HL-60 (cell line): ENCODE results near the gene PLA2G4D.

Experiments used
- DNase-seq, 2 experiments: peaks; one replicate each; pipeline ENCODE4 v3.0.0-alpha.2; 2010 to 2020; ENCODE audit warnings: low read depth in 1 of 2, low spot score in 1 of 2
- H3K27ac ChIP-seq: fragments of 250-450 bp; sonication (Bioruptor Pico); replicated peaks from 2 replicates; pipeline ENCODE4 v1.5.1; 2020; ENCODE audit warnings: mild to moderate bottlenecking, moderate library complexity
- H3K27me3 ChIP-seq: fragments of 250-450 bp; sonication (Bioruptor Pico); 2 replicates; pipeline ENCODE4 v1.5.1; 2021; ENCODE audit warnings: mild to moderate bottlenecking, moderate library complexity; ENCODE audit not compliant: insufficient read depth, poor library complexity, severe bottlenecking
- H3K4me3 ChIP-seq: replicated peaks from 2 replicates; pipeline ENCODE4 v1.5.1; 2011; ENCODE audit warnings: mild to moderate bottlenecking, control low read depth, low read length; ENCODE audit not compliant: insufficient read depth
- GABPA ChIP-seq: IDR thresholded peaks from 2 replicates; pipeline ENCODE4 v1.6.1; 2012; ENCODE audit warnings: low read depth
- POLR2AphosphoS5 ChIP-seq: IDR thresholded peaks from 2 replicates; pipeline ENCODE4 v1.6.1; 2012; ENCODE audit warnings: low read depth
- SPI1 ChIP-seq: IDR thresholded peaks from 2 replicates; pipeline ENCODE4 v1.6.1; 2012; ENCODE audit warnings: low read depth, mild to moderate bottlenecking, borderline replicate concordance
- TF ChIP-seq, protein P1 (sequence below): IDR thresholded peaks from 2 replicates; pipeline ENCODE4 v1.6.1; 2012; ENCODE audit warnings: low read depth; ENCODE audit not compliant: insufficient replicate concordance
- TF ChIP-seq, protein P2 (sequence below): IDR thresholded peaks from one replicate; pipeline ENCODE4 v1.5.1; 2011; ENCODE audit warnings: low read length, control low read depth, inconsistent platforms; ENCODE audit not compliant: insufficient read depth

PLA2G4D gene

DNA sequence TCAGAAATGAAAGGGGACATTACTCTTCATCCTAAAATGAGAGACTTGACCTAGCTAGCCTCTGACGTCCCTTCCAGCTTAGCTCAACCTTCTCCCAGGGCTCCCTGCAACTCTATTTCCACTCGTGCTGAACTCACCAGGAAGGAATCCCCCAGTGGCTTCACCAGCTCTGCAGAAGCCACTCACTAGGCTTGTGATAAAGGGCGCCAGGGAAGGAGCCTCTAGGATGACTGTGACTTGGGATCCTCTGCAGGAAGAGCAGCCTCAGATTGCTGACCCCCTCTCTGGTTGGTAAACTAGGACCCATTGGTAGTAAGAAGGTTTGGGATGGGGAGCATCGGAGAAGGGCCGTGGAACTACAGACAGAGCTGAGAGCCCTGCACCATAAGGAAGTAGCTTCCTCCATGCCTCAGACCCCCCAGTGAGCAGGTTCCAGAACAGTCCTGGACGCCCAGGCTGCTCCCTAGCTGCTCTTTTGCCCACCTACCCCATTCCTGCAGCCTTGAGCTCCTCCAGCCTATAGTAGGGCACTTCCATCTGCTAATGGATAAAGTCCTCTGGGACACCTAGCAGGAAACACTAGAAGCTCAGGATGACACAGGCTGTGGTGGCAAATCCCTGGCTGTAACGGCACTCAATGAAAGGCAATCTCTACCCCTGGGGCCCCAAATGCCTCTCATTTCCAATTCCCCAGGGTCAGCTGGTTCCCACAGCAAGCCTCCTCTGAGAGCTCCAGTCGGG is 36.1 kb upstream of the PLA2G4D start:
- Histone ChIP-seq H3K4me3 (no peak overlapping the region), H3K27ac (no peak overlapping the region), H3K27me3 (no peaks in the 10 kb centered on the region)
- no peak for DNase-seq
- TF ChIP-seq POLR2AphosphoS5 (no peak), SPI1 (no peak), GABPA (no peak)
- TF ChIP-seq, protein P1, sequence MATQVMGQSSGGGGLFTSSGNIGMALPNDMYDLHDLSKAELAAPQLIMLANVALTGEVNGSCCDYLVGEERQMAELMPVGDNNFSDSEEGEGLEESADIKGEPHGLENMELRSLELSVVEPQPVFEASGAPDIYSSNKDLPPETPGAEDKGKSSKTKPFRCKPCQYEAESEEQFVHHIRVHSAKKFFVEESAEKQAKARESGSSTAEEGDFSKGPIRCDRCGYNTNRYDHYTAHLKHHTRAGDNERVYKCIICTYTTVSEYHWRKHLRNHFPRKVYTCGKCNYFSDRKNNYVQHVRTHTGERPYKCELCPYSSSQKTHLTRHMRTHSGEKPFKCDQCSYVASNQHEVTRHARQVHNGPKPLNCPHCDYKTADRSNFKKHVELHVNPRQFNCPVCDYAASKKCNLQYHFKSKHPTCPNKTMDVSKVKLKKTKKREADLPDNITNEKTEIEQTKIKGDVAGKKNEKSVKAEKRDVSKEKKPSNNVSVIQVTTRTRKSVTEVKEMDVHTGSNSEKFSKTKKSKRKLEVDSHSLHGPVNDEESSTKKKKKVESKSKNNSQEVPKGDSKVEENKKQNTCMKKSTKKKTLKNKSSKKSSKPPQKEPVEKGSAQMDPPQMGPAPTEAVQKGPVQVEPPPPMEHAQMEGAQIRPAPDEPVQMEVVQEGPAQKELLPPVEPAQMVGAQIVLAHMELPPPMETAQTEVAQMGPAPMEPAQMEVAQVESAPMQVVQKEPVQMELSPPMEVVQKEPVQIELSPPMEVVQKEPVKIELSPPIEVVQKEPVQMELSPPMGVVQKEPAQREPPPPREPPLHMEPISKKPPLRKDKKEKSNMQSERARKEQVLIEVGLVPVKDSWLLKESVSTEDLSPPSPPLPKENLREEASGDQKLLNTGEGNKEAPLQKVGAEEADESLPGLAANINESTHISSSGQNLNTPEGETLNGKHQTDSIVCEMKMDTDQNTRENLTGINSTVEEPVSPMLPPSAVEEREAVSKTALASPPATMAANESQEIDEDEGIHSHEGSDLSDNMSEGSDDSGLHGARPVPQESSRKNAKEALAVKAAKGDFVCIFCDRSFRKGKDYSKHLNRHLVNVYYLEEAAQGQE, result no peak

DNA sequence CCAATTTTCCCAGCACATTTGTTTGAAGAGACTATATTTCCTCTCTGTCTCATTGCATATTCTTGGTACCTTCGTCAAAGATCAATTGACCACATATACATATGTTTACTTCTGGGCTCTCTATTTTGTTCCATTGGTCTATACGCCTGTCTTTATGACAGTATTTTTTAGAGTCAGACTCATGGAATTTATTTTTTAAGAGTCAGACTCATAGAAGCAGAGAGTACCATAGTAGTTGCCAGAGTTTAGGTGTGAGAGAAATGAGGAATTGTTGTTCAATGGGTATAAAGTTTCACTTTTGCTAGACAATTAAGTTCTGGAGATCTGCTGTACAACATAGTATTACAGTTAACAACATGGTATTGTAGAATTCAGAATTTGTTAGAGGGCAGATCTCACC is 35.0 kb upstream of the PLA2G4D start:
- no peaks in the 10 kb centered on the region for H3K27me3 ChIP-seq
- DNase-seq, result no peak
- H3K27ac ChIP-seq, result no peak overlapping the region
- TF ChIP-seq SPI1, result no peak
- TF ChIP-seq, protein P1, result no peak
- TF ChIP-seq, protein P2, sequence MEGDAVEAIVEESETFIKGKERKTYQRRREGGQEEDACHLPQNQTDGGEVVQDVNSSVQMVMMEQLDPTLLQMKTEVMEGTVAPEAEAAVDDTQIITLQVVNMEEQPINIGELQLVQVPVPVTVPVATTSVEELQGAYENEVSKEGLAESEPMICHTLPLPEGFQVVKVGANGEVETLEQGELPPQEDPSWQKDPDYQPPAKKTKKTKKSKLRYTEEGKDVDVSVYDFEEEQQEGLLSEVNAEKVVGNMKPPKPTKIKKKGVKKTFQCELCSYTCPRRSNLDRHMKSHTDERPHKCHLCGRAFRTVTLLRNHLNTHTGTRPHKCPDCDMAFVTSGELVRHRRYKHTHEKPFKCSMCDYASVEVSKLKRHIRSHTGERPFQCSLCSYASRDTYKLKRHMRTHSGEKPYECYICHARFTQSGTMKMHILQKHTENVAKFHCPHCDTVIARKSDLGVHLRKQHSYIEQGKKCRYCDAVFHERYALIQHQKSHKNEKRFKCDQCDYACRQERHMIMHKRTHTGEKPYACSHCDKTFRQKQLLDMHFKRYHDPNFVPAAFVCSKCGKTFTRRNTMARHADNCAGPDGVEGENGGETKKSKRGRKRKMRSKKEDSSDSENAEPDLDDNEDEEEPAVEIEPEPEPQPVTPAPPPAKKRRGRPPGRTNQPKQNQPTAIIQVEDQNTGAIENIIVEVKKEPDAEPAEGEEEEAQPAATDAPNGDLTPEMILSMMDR, result no peak
- TF ChIP-seq POLR2AphosphoS5, result no peak
- TF ChIP-seq GABPA, result no peak
- H3K4me3 ChIP-seq, result no peak overlapping the region

DNA sequence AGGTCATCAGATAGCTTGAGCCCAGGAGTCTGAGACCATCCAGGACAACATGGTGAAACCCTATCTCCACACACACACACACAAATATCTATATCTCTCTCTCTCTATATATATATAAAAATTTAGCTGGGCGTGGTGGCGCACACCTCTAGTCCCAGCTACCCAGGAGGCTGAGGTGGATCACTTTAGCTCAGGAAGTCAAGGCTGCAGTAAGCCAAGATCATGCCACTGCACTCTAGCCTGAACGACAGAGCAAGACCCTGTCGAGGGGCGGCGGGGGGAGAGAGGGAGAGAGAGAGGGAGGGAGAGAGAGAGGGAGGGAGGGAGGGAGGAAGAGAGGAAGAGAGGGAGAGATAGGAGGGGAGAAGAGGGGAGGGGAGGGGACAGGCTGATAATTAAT is 34.1 kb upstream of the PLA2G4D start:
- H3K27ac ChIP-seq, result no peak overlapping the region
- DNase-seq, result no peak
- H3K27me3 ChIP-seq, result no peaks in the 10 kb centered on the region
- no peak overlapping the region for H3K4me3 ChIP-seq
- no peak for TF ChIP-seq GABPA
- no peak for TF ChIP-seq SPI1
- TF ChIP-seq, protein P2, result no peak
- TF ChIP-seq POLR2AphosphoS5, result no peak
- TF ChIP-seq, protein P1, result no peak
